Heart left ventricle (tissue), 16 donors: Measurements from ENCODE around the gene NR3C1. TPM values are rescaled to one million over a fixed set of nuclear protein-coding genes. Genes with fewer than 3 reads are reported as not detected.
A peak's percentile ranks its signal among the peaks of the same experiment; 100 is the strongest.

Source experiments
- ATAC-seq, 4 donors: fragments of 200-7000 bp; cut with Tn5 transposase; one replicate each; pipeline ENCODE4 v1.9.1; 2020 to 2022; ENCODE audit warnings: moderate library complexity in 4 of 4, mild to moderate bottlenecking in 3 of 4, moderate number of reproducible peaks in 1 of 4
- DNase-seq, 5 donors: peaks; one replicate each; pipeline ENCODE4 v3.0.0-alpha.2; 2020
- H3K27ac ChIP-seq, 12 donors: fragments of 200-600 bp; sonication (generic) in 4 of 12; one replicate each; pipeline versions ENCODE4 v1.5.0 to v1.8.0; 2016 to 2022; ENCODE audit warnings: mild to moderate bottlenecking in 2 of 12
- H3K27me3 ChIP-seq, 9 donors: fragments of 200-600 bp; sonication (generic) in 2 of 9; one replicate each; pipeline versions ENCODE4 v1.5.1 to v1.8.0; 2016 to 2022; ENCODE audit warnings: mild to moderate bottlenecking in 3 of 9
- H3K36me3 ChIP-seq, 9 donors: fragments of 200-600 bp; sonication (generic) in 2 of 9; one replicate each; pipeline versions ENCODE4 v1.5.0 to v1.8.0; 2018 to 2022; ENCODE audit warnings: mild to moderate bottlenecking in 2 of 9
- H3K4me1 ChIP-seq, 12 donors: fragments of 200-600 bp; sonication (generic) in 4 of 12; one replicate each; pipeline versions ENCODE4 v1.5.0 to v1.8.0; 2016 to 2022; ENCODE audit warnings: mild to moderate bottlenecking in 3 of 12
- H3K4me3 ChIP-seq, 12 donors: fragments of 200-600 bp; sonication (generic) in 4 of 12; one replicate each; pipeline versions ENCODE4 v1.5.0 to v1.8.0; 2017 to 2022; ENCODE audit warnings: mild to moderate bottlenecking in 9 of 12, moderate library complexity in 4 of 12
- H3K9me3 ChIP-seq, 12 donors: fragments of 200-600 bp; sonication (generic) in 4 of 12; one replicate each; pipeline versions ENCODE4 v1.5.0 to v1.8.0; 2016 to 2022; ENCODE audit warnings: mild to moderate bottlenecking in 1 of 12
- CTCF ChIP-seq, 12 donors: fragments of 200-600 bp; sonication (generic) in 4 of 12; IDR thresholded peaks; one replicate each; pipeline versions ENCODE4 v1.5.0 to v1.8.0; 2018 to 2022; ENCODE audit warnings: antibody characterized with exemption in 12 of 12, mild to moderate bottlenecking in 5 of 12
- POLR2A ChIP-seq, 2 donors: fragments of 450-650 bp; IDR thresholded peaks; one replicate each; pipeline ENCODE4 v1.6.1; 2017; ENCODE audit warnings: antibody characterized with exemption in 2 of 2, mild to moderate bottlenecking in 2 of 2, moderate library complexity in 2 of 2
- WGBS, 4 donors: extraction: QIAGEN DNeasy Blood & Tissue Kit in 2 of 4; methylation state at CpG; one replicate each; pipeline versions ENCODE4 v1.1.5 to v1.1.7; 2013 to 2018; 5-methylcytosine and 5-hydroxymethylcytosine counted together
- intact Hi-C, 10 donors: fragments of 100-400 bp; cut with DNase I; formaldehyde crosslinking; loops; one replicate each; pipeline versions ENCODE4 v1.11.1 to v1.14.2; 2022
- polyA plus RNA-seq, 2 donors: library from polyadenylated mRNA; stranded (reverse); fragments of 200-250 nt; gene quantifications; one replicate each; pipeline ENCODE4 v1.2.3, GENCODE V29; 2013
- total RNA-seq, 9 donors: library from RNA; depleted of rRNA in 2 of 9; stranded (reverse); fragments of >200 nt in 2 of 9; fragmentation: NEBNext Ultra II Directional in 3 of 9; extraction: Animal tissue kit (Norgen Biotek cat#: 25700) in 3 of 9; gene quantifications; one replicate each; pipeline versions ENCODE4 v1.1.0 to v1.2.4, GENCODE V29; 2016 to 2023
- donor health status: ischemic (EF 13 %, LVEDD 7.1; RV severe dilation, severe dysfunction).
- donor health status: healthy with polysubstance abuse.
- donor health status: DM: no; HTN: yes; CAD: no.
- donor health status: DM: no; HTN: no; CAD: no.
- donor health status: ischemic (EF 25% LVEDD 6.9; RV normal size, moderate dysfunction).
- donor health status: ischemic (EF 25% LVEDD 5.7; RV mildly dilated, moderate dysfunction).
- donor health status: healthy.
- donor health status: DM: yes; HTN: yes; CAD: no.
- donor health status: ischemic (EF 35%, LVEDD 5.7; RV mildly dilated, moderate dysfunction).
- donor health status: nonischemic (EF 11% LVEDD 7.7; RV severe dilation, severe dysfunction).
- donor health status: DM: yes; HTN: yes; CAD: no.
- donor health status: PGD.
- donor health status: ischemic (EF 29% LVEDD 5.4; RV normal size, mild dysfunction).
- donor health status: nonischemic (EF 23%, LVEDD 6.1; RV moderate dilation, normal function).

Gene NR3C1
- total and polyA plus RNA-seq, 11 donors, result 10.4 to 73.7 (median 45.3) TPM

- peak overlapping the region in 11 of 12 donors; percentile 95 to 100 (median 99) for H3K27ac ChIP-seq
- no peaks in the 10 kb centered on the region for H3K27me3 ChIP-seq
- no peaks in the 10 kb centered on the region for H3K9me3 ChIP-seq
- peaks cover 0 to 62% (median 32%) of the 10 kb centered on the region in 12 donors for H3K4me1 ChIP-seq
- WGBS, 4 donors, result 6 to 13% (median 11%) methylated on average over 10 of the region's 10 CpGs
- no peak for DNase-seq
- no peak for ATAC-seq
- TF ChIP-seq POLR2A (IDR thresholded peaks at IDR 0.05), result no peak
- TF ChIP-seq CTCF (IDR thresholded peaks at IDR 0.05), result no peak
- peaks cover 0 to 15% (median 9%) of the 10 kb centered on the region in 9 donors for H3K36me3 ChIP-seq
- H3K4me3 ChIP-seq, result peak overlapping the region; percentile 64 to 95 (median 88)
- intact Hi-C loops, result loop anchor here (2.0 to 10.0 kb wide), 28 partner anchors 89 to 743 kb away; no protein-coding TSS in a partner anchor
Measured at GRCh38 chr5:143401227-143402016, 2.1 kb downstream of the NR3C1 start.

GRCh38 chr5:143400541-143401226 is 2.8 kb downstream of the NR3C1 start:
- peaks cover 0 to 15% (median 9%) of the 10 kb centered on the region in 9 donors for H3K36me3 ChIP-seq
- peak overlapping the region; percentile 1 to 95 (median 85) for H3K4me3 ChIP-seq
- peak overlapping the region; percentile 20 to 100 (median 99) for H3K27ac ChIP-seq
- 9 to 19% (median 12%) methylated on average over 10 of the region's 10 CpGs for WGBS, 4 donors
- no peak for TF ChIP-seq POLR2A (IDR thresholded peaks at IDR 0.05)
- TF ChIP-seq CTCF (IDR thresholded peaks at IDR 0.05), result no peak
- no peak for ATAC-seq
- intact Hi-C loops, result loop anchor here (5.0 to 10.0 kb wide), 25 partner anchors 88 to 744 kb away; no protein-coding TSS in a partner anchor
- no peaks in the 10 kb centered on the region for H3K9me3 ChIP-seq
- H3K27me3 ChIP-seq, result no peaks in the 10 kb centered on the region
- peak in 2 of 5 donors; percentile 23 to 33 for DNase-seq
- H3K4me1 ChIP-seq, result peaks cover 0 to 67% (median 38%) of the 10 kb centered on the region in 12 donors

GRCh38 chr5:143399616-143400540 is 3.6 kb downstream of the NR3C1 start:
- Histone ChIP-seq H3K27ac (peak overlapping the region; percentile 7 to 100 (median 99)), H3K4me3 (peak overlapping the region; percentile 0 to 95 (median 85)), H3K9me3 (no peaks in the 10 kb centered on the region), H3K27me3 (no peaks in the 10 kb centered on the region), H3K4me1 (peaks cover 0 to 73% (median 45%) of the 10 kb centered on the region in 12 donors), H3K36me3 (peaks cover 0 to 15% (median 9%) of the 10 kb centered on the region in 9 donors)
- ATAC-seq, result no peak
- 13 to 17% (median 15%) methylated on average over 12 of the region's 12 CpGs for WGBS, 4 donors
- intact Hi-C loops, result loop anchor here (5.0 to 10.0 kb wide), 29 partner anchors 53 to 745 kb away; no protein-coding TSS in a partner anchor
- TF ChIP-seq POLR2A (IDR thresholded peaks at IDR 0.05) (no peak), CTCF (IDR thresholded peaks at IDR 0.05) (no peak)
- no peak for DNase-seq
